GM19324 (cell line): ENCODE results near the gene URM1.
"Not testable (repeated sequence)": the region's sequence is repeated elsewhere in the genome, so short reads cannot be mapped to it uniquely, and the experiment has no call there.

Source experiments
- ATAC-seq: cut with Tn5 transposase; IDR thresholded peaks from one replicate; pipeline ENCODE4 v1.9.1; 2021; ENCODE audit warnings: mild to moderate bottlenecking, moderate library complexity; ENCODE audit not compliant: unreplicated experiment, low FRiP score

The URM1 gene

DNA sequence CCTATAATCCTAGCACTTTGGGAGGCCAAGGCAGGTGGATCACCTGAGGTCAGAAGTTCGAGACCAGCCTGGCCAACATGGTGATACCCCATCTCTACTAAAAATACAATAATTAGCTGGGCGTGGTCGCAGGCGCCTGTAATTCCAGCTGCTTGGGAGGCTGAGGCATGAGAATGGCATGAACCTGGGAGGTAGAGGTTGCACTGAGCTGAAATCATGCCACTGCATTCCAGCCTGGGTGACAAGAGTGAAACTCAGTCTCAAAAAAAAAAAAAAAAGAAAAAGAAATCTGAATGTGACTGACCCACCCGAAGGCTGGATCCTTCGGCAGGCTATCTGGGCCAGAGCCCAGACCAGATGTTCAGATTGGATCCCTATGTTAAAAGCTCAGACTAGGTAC is 52.2 kb downstream of the URM1 start:
- not testable (repeated sequence) for ATAC-seq

DNA sequence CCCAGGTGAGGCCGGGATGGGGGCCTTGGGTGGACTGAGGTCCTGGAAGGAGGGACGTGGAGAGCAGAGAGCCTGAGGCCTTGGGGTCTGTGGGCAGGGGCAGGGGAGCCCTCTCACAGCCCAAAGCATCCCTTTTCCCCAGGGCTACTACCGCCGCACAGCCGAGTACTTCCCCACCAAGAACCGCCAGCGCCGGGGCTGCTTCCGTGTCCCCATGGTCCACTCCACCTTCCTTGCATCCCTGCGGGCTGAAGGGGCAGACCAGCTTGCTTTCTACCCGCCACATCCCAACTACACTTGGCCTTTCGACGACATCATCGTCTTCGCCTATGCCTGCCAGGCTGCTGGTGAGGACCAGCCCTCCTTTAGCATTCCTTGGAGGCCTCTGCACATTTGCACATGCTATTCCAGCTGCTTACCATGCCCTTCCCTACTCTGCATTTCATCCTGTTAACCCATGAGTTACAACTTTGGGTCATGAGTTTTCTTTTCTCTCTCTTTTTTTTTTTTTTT is 53.1 kb downstream of the URM1 start:
- no peak for ATAC-seq

DNA sequence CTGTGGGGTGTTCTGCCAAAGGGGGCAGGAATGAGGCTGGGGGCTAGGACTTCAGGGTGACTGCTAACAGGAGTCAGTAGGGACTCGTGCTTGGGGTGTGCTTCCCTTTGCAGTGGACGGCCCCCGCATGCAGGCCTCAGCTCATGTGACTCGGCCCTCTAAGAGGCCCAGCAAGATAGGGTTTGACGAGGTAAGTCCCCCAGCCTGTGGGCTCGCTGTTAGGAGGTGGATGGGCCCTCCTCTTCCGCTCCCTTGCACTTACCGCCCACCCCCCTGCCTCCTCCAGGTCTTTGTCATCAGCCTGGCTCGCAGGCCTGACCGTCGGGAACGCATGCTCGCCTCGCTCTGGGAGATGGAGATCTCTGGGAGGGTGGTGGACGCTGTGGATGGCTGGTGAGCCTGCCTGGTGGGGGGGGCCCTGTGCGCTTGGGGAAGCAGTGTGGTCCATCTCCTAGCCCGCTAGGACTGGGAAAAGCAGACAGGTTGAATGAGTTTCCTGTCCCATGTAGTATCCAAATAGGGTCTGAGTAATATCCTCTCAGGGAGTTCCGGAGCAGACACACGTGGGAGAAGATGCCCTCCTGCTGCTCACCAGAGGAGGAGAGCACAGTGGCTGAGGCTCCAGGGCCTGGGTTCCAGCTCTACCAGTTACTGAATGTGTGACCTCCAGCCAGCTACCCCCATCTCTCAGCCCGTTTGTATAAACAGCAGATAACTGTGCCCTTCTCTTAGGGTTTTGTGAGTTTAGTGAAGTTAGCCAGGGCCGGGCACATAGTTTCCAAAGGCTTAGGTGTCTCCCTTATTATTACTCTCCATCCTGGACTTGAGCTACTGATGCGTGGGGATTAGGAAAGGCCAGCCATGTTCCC is 57.7 kb downstream of the URM1 start:
- ATAC-seq: no peak

DNA sequence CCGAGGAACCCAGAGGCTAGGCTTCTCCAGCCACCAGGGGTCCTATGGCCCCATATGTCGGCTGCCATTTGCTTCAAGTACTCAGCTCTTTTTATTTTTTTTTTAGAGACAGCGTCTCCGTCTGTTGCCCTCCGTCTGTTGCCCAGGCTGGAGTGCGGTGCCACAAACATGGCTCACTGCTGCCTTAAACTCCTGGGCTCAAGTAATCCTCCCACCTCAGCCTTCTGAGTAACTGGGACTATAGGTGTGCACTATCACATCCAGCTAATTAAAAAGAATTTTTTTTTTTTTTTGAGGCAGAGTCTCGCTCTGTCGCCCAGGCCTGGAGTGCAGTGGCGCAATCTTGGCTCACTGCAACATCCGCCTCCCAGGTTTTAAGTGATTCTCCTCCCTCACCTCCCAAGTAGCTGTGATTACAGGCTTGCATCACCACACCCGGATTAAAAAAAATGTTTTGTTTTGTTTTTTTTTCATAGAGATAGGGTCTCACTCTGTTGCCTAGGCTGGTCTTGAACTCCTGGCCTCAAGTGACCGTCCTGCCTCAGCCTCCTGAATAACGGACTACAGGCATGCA is 58.4 kb downstream of the URM1 start:
- ATAC-seq: no peak

DNA sequence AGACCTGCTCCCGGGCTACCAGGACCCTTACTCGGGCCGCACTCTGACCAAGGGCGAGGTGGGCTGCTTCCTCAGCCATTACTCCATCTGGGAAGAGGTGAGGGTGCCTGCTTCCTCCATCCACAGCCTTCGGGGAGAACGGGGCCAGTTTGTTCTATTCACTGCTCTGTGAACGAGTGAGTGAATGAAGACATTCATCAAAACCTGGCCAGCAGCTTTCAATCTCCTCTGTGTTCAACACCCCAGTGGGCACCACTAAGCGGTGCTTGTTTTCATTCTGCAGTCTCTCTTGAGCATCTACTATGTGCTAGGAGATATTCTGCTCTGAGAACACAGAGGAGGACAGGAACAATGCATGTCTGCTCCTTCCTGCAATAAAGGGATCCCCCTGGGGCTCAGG is 60.0 kb downstream of the URM1 start:
- no peak for ATAC-seq

DNA sequence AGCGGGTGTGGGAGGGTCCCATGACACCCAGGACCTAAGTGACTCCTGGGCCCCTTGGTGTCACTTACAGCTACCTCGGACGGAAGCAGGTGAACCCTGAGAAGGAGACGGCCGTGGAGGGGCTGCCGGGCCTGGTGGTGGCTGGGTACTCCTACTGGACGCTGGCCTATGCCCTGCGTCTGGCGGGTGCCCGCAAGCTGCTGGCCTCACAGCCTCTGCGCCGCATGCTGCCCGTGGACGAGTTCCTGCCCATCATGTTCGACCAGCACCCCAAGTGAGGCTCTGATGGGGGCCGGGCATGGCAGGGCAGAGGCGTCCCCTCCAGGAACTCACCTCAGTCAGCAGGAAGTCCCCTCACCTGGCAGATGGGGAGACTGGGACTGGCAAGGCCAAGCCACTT is 63.2 kb downstream of the URM1 start:
- no peak for ATAC-seq

DNA sequence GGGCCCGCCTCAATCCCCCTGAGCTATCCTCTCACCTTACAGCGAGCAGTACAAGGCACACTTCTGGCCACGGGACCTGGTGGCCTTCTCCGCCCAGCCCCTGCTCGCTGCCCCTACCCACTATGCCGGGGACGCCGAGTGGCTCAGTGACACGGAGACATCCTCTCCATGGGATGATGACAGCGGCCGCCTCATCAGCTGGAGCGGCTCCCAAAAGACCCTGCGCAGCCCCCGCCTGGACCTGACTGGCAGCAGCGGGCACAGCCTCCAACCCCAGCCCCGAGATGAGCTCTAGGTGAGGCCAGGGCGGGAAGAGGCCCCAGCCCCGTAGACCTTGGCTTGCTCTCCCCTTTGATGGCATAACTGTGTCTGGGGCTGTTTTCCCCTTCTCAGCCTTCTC is 64.4 kb downstream of the URM1 start:
- no peak for ATAC-seq

DNA sequence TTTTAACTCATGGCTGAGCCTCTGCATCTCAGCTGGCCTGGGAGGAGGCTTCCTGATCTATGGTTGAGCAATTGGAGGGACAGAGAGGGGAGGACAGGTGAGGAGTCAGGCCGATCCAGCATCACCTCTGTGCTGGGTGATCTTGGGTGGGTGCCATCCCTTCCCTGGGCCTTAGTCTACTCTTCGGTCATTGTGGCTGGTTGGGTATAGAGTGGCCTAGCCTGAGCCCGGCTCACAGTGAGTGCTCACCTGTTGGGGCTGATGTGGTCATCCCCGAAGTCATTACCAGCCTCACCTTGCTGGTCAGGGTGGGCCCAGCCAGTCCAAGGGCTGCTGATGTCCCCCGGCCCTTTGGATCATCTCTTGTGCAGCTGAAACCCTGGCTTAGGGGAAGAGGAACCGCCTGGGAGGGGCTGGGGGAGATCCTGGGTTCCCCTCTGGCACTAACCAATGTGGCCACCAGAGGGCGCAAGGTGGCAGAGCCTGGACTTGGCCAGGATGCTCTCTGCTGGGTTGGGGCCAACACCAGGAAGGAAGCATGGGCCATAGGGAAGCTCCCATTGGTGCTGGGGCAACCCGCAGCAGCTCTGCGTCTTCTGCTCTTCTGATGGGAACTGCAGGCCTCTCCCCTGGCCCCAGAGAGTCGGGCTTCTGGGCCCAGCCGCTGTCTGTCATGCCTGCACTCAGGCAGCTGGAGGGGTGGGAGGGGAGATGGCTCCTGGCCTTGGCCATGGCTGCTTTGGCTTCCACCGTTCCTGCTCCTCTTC is 67.4 kb downstream of the URM1 start:
- ATAC-seq: no peak

DNA sequence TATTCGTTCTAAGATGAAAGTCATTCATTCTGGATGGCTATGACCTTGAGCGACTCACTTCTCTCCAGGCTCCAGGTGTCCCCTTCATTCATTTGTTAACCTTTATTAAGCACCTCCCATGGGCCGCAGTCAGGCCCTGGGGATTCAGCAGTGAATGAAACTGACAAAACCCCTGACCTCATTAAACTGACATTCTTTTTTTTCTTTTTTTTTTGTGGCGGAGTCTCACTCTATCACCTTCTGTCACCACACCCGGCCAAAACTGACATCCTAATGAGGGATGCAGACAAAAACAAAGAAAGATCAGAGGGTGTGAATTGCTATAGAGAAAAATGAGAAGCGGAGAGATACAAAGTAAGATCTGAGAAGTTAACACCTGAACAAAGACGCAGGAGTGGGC is 68.1 kb downstream of the URM1 start:
- ATAC-seq: no peak
